Stimulated activated CD4-positive, alpha-beta T cell treated with anti-CD3 and anti-CD28 coated beads, Interleukin-12 subunit alpha, Interleukin-12 subunit beta, amount 100 ng/mL, for 4 hours (primary cell): ENCODE results near the gene FRAT2.
"Not testable (repeated sequence)": the region's sequence is repeated elsewhere in the genome, so short reads cannot be mapped to it uniquely, and the experiment has no call there.

ENCODE experiments used
- DNase-seq: peaks from one replicate; pipeline ENCODE4 v3.0.0-alpha.2; 2020

The FRAT2 gene

DNA sequence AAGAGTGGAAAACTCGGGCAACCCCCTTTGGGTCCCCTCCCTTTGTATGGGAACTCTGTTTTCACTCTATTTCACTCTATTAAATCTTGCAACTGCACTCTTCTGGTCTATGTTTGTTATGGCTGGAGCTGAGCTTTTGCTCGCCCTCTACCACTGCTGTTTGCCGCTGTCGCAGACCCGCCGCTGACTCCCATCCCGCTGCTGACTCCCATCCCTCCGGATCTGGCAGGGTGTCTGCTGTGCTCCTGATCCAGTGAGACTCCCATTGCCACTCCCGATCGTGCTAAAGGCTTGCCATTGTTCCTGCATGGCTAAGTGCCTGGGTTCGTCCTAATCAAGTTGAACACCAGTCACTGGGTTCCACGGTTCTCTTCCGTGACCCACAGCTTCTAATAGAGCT, 44.5 kb downstream of the FRAT2 start:
- not testable (repeated sequence) for DNase-seq
